Loucy (cell line): ENCODE data around the gene ZFAND3.

Experiments
- H2AFZ ChIP-seq: fragments of 200-600 bp; sonication (generic); 2 replicates; pipeline ENCODE4 v1.6.0; 2016; ENCODE audit warnings: antibody characterized with exemption, mild to moderate bottlenecking, low read length, moderate library complexity
- H3F3A ChIP-seq: fragments of 200-600 bp; 2 replicates; pipeline ENCODE4 v1.6.0; 2016; ENCODE audit warnings: antibody characterized with exemption, low read depth, mild to moderate bottlenecking
- H3K27me3 ChIP-seq: fragments of 200-600 bp; sonication (generic); 2 replicates; pipeline ENCODE4 v1.6.1; 2014; ENCODE audit warnings: low read length, mild to moderate bottlenecking; ENCODE audit not compliant: insufficient read depth, poor library complexity, severe bottlenecking
- H3K36me3 ChIP-seq: fragments of 200-600 bp; sonication (generic); 2 replicates; pipeline ENCODE4 v1.6.1; 2016; ENCODE audit warnings: low read length; ENCODE audit not compliant: insufficient read depth
- H3K4me1 ChIP-seq: fragments of 200-600 bp; sonication (generic); 2 replicates; pipeline ENCODE4 v1.5.1; 2014; ENCODE audit warnings: low read length, mild to moderate bottlenecking; ENCODE audit not compliant: insufficient read depth, poor library complexity, severe bottlenecking
- H3K4me2 ChIP-seq: fragments of 200-600 bp; sonication (generic); 2 replicates; pipeline ENCODE4 v1.6.0; 2014; ENCODE audit warnings: antibody characterized with exemption, low read length, low read depth, mild to moderate bottlenecking; ENCODE audit not compliant: poor library complexity, severe bottlenecking
- H3K4me3 ChIP-seq: fragments of 200-600 bp; sonication (generic); 2 replicates; pipeline ENCODE4 v1.5.1; 2014; ENCODE audit warnings: low read length, mild to moderate bottlenecking, mixed read lengths; ENCODE audit not compliant: poor library complexity, severe bottlenecking
- H3K79me2 ChIP-seq: fragments of 200-600 bp; sonication (generic); 2 replicates; pipeline ENCODE4 v1.6.1; 2014; ENCODE audit warnings: low read length; ENCODE audit not compliant: insufficient read depth
- H3K9ac ChIP-seq: fragments of 200-600 bp; sonication (generic); 2 replicates; pipeline ENCODE4 v1.6.0; 2014; ENCODE audit warnings: mild to moderate bottlenecking, low read depth, low read length, moderate library complexity; ENCODE audit not compliant: poor library complexity, severe bottlenecking
- H3K9me2 ChIP-seq: fragments of 200-600 bp; sonication (generic); replicated peaks from 2 replicates; pipeline ENCODE4 v1.6.1; 2016; ENCODE audit warnings: low read depth, low read length, mixed read lengths
- H3K9me3 ChIP-seq: fragments of 200-600 bp; sonication (generic); 2 replicates; pipeline ENCODE4 v1.6.1; 2014; ENCODE audit warnings: mild to moderate bottlenecking, antibody characterized with exemption, low read length, low read depth; ENCODE audit not compliant: insufficient read depth
- H4K20me1 ChIP-seq: fragments of 200-600 bp; sonication (generic); 2 replicates; pipeline ENCODE4 v1.6.0; 2014; ENCODE audit warnings: antibody characterized with exemption, low read length, mild to moderate bottlenecking; ENCODE audit not compliant: insufficient read depth, poor library complexity, severe bottlenecking
- EZH2phosphoT487 ChIP-seq: fragments of 200-600 bp; IDR thresholded peaks from 2 replicates; pipeline ENCODE4 v1.6.1; 2018; ENCODE audit warnings: antibody characterized with exemption, mild to moderate bottlenecking, moderate library complexity, borderline replicate concordance
- TF ChIP-seq, protein P1 (sequence below): fragments of 200-600 bp; sonication (generic); conservative IDR thresholded peaks from 2 replicates; pipeline ENCODE4 v1.5.1; 2014; ENCODE audit warnings: mild to moderate bottlenecking, antibody characterized with exemption, low read length

Gene ZFAND3

DNA sequence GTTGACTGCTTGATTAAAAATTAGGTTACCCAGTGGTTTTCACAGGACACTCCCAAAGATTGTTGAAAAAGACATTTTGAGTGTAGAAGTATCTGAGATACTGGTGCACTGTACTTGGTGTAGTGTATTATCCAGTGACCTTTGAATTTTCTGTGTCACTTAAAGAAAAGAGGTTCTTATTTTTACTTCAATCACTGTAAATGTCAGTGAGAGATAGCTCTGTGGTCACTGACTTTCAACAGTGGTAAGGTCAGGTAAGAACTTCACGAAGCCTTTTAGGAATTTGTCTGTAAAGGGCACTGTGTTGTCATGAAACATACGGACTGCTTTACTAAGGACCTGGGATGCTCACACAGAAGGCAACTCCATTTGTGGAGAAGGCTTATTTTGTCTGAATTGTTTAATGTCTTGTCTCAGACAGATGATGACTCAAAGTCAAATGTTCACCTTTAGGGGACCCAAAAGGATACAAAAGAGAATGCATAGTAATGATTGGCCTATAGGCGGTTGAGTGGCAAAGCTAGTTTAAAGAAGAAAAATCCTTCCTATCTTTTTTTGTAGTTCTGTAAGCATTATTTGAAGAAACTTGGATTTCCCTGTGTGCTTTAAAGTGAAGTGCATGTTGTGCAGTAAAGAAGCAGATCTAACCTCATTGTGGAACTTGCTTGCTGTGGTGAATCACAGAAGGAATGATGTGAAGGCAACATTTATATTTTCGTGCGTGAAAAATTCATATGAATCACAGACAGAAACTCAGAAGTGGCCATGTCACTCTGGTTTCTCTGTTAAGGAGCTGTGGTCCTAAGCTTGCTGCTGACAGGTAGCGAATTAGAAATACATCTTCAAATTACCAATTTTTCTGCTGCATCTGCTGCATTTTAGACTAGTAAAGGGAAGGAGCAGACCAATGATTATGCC, 47.3 kb downstream of the ZFAND3 start:
- H3K79me2 ChIP-seq = peaks cover 97% of the 10 kb centered on the region
- no peak overlapping the region for H3K4me2 ChIP-seq
- peaks cover 36% of the 10 kb centered on the region for H3K4me1 ChIP-seq

DNA sequence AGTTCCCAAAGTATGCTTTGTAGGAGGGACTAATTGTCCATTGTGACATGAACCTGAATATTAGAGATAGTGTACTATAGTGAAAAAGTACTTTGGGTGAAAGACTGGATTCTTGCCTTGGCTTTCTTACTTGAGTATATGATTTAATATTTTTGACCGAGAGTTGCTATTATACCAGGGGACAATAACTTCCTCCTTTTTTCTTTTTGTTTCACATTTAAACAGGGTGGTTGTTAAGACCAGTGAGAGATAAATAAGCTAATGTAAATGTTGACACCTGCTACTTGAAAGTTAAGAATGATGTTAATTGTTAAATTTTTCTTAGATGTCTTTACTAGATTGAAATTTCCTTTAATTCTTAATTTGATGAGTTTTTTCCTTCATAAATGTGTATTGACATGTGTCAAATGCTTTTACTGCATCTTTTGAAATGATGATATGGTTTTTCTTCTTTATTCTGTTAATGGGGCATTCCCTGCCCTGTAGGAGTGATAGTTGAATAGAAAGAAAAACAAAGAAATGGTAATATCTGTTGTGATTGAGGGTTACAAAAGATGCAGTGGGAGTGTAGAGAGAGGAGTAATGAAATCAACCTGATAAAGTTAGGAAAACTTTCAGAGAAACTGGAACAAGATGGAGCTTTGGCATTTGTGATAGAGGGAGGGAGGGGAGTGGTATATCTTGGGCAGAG, 48.4 kb downstream of the ZFAND3 start:
- H4K20me1 ChIP-seq = peaks cover 70% of the 10 kb centered on the region

More for the DNA sequence above, 47.3 kb downstream of the ZFAND3 start:
- Histone ChIP-seq H3K27me3 (no peaks in the 10 kb centered on the region), H4K20me1 (peaks cover 77% of the 10 kb centered on the region), H3F3A (no peaks in the 10 kb centered on the region), H3K9ac (no peak overlapping the region), H3K9me3 (peaks cover 2% of the 10 kb centered on the region), H2AFZ (no peak overlapping the region), H3K9me2 (no peaks in the 10 kb centered on the region), H3K36me3 (peaks cover 5% of the 10 kb centered on the region; the same call in 1 of the 2 replicates), H3K4me3 (no peak overlapping the region)
- no peak for TF ChIP-seq EZH2phosphoT487
- TF ChIP-seq, protein P1, sequence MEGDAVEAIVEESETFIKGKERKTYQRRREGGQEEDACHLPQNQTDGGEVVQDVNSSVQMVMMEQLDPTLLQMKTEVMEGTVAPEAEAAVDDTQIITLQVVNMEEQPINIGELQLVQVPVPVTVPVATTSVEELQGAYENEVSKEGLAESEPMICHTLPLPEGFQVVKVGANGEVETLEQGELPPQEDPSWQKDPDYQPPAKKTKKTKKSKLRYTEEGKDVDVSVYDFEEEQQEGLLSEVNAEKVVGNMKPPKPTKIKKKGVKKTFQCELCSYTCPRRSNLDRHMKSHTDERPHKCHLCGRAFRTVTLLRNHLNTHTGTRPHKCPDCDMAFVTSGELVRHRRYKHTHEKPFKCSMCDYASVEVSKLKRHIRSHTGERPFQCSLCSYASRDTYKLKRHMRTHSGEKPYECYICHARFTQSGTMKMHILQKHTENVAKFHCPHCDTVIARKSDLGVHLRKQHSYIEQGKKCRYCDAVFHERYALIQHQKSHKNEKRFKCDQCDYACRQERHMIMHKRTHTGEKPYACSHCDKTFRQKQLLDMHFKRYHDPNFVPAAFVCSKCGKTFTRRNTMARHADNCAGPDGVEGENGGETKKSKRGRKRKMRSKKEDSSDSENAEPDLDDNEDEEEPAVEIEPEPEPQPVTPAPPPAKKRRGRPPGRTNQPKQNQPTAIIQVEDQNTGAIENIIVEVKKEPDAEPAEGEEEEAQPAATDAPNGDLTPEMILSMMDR = no peak

DNA sequence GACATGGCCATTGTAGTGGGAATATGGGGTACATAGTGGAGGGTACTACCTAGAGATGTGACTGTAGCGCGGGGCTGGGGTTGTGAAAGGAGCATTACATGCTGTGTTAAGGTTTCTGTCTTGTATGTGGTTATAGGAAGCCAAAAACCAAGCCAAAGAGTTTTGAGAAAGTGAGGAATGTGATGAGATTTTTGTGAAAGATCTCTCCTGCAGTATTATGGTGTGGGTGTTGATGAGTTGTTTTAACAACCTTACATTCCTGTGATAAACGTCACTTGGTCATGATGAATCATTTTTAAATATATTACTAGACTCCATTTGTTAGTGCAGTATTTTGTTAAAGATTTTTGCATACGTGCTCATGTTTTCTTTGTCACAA, 48.9 kb downstream of the ZFAND3 start:
- H3K4me1 ChIP-seq = peaks cover 36% of the 10 kb centered on the region
- TF ChIP-seq, protein P1 = no peak
- no peak for TF ChIP-seq EZH2phosphoT487

More for the DNA sequence above, 48.4 kb downstream of the ZFAND3 start:
- no peak overlapping the region for H3K4me3 ChIP-seq
- H3K79me2 ChIP-seq = peaks cover 98% of the 10 kb centered on the region
- H3K36me3 ChIP-seq = peaks cover 5% of the 10 kb centered on the region; the same call in 1 of the 2 replicates
- H3K9me3 ChIP-seq = peaks cover 5% of the 10 kb centered on the region
- no peak overlapping the region for H3K9ac ChIP-seq
- no peaks in the 10 kb centered on the region for H3F3A ChIP-seq
- H3K4me2 ChIP-seq = no peak overlapping the region
- TF ChIP-seq, protein P1 = no peak
- no peak for TF ChIP-seq EZH2phosphoT487
- no peaks in the 10 kb centered on the region for H3K27me3 ChIP-seq
- H3K9me2 ChIP-seq = no peaks in the 10 kb centered on the region
- H2AFZ ChIP-seq = no peak overlapping the region
- H3K4me1 ChIP-seq = peaks cover 36% of the 10 kb centered on the region

More for the DNA sequence above, 48.9 kb downstream of the ZFAND3 start:
- H3K79me2 ChIP-seq = peaks cover 98% of the 10 kb centered on the region
- H3K36me3 ChIP-seq = peaks cover 5% of the 10 kb centered on the region; the same call in 1 of the 2 replicates
- H3K4me3 ChIP-seq = no peak overlapping the region
- no peak overlapping the region for H2AFZ ChIP-seq
- no peaks in the 10 kb centered on the region for H3K9me2 ChIP-seq
- no peak overlapping the region for H3K4me2 ChIP-seq
- H3K9ac ChIP-seq = no peak overlapping the region
- H3F3A ChIP-seq = no peaks in the 10 kb centered on the region
- peaks cover 5% of the 10 kb centered on the region for H3K9me3 ChIP-seq
- H3K27me3 ChIP-seq = no peaks in the 10 kb centered on the region
- H4K20me1 ChIP-seq = peaks cover 65% of the 10 kb centered on the region
